SU-DHL-6 (cell line): ENCODE measurements around the gene CXorf65.

ENCODE experiments used
- H2AFZ ChIP-seq: fragments of 200-600 bp; sonication (generic); 2 replicates; pipeline ENCODE4 v1.6.1; 2014; ENCODE audit warnings: low read depth, mild to moderate bottlenecking, moderate library complexity, mixed read lengths, antibody characterized with exemption, low read length; ENCODE audit not compliant: severe bottlenecking
- H3F3A ChIP-seq: fragments of 200-600 bp; shearing (Covaris generic); 2 replicates; pipeline ENCODE4 v1.6.0; 2016; ENCODE audit warnings: antibody characterized with exemption, mild to moderate bottlenecking; ENCODE audit not compliant: insufficient read depth
- H3K27ac ChIP-seq: fragments of 200-600 bp; sonication (generic); 2 replicates; pipeline ENCODE4 v1.5.1; 2016; ENCODE audit warnings: low read depth, mild to moderate bottlenecking, low read length, moderate library complexity, mixed read lengths
- H3K27me3 ChIP-seq: fragments of 200-600 bp; sonication (generic), shearing (Covaris generic); 2 replicates; pipeline ENCODE4 v1.6.0; 2014; ENCODE audit warnings: mild to moderate bottlenecking, low read length
- H3K36me3 ChIP-seq: fragments of 200-600 bp; sonication (generic); 2 replicates; pipeline ENCODE4 v1.6.1; 2014; ENCODE audit warnings: mild to moderate bottlenecking, low read length, mixed read lengths
- H3K4me2 ChIP-seq: fragments of 300-600, 200-600 bp; shearing (Covaris generic), sonication (generic); 2 replicates; pipeline ENCODE4 v1.6.0; 2014; ENCODE audit warnings: low read length, low read depth, mild to moderate bottlenecking; ENCODE audit not compliant: poor library complexity, severe bottlenecking
- H3K4me3 ChIP-seq: fragments of 200-600 bp; sonication (generic); 2 replicates; pipeline ENCODE4 v1.5.1; 2014; ENCODE audit warnings: antibody characterized with exemption, low read length, mild to moderate bottlenecking, mixed read lengths; ENCODE audit not compliant: insufficient read depth, poor library complexity, severe bottlenecking
- H3K79me2 ChIP-seq: fragments of 200-600 bp; sonication (generic); 2 replicates; pipeline ENCODE4 v1.6.1; 2014; ENCODE audit warnings: mild to moderate bottlenecking, low read length, moderate library complexity; ENCODE audit not compliant: insufficient read depth
- H3K9ac ChIP-seq: fragments of 200-600 bp; sonication (generic); 2 replicates; pipeline ENCODE4 v1.7.0; 2014; ENCODE audit warnings: mild to moderate bottlenecking, low read length
- H3K9me2 ChIP-seq: fragments of 200-600 bp; sonication (generic); replicated peaks from 2 replicates; pipeline ENCODE4 v1.6.1; 2014; ENCODE audit warnings: low read length; ENCODE audit not compliant: insufficient read depth
- H3K9me3 ChIP-seq: fragments of 200-600 bp; sonication (generic); 2 replicates; pipeline ENCODE4 v1.6.1; 2014; ENCODE audit warnings: low read length, mixed read lengths; ENCODE audit not compliant: insufficient read depth
- H4K20me1 ChIP-seq: fragments of 200-600 bp; sonication (generic); 2 replicates; pipeline ENCODE4 v1.6.1; 2014; ENCODE audit warnings: low read depth, mild to moderate bottlenecking, antibody characterized with exemption, low read length, moderate library complexity, mixed read lengths
- EZH2phosphoT487 ChIP-seq: fragments of 200-600 bp; sonication (generic), shearing (Covaris generic); conservative IDR thresholded peaks from 2 replicates; pipeline ENCODE4 v1.6.1; 2018; ENCODE audit warnings: mild to moderate bottlenecking, antibody characterized with exemption, low read length, moderate library complexity, mixed read lengths
- TF ChIP-seq, protein P1 (sequence below): fragments of 200-600 bp; sonication (generic); IDR thresholded peaks from one replicate; pipeline ENCODE4 v1.5.1; 2017; ENCODE audit warnings: antibody characterized with exemption, mild to moderate bottlenecking, low read length, moderate library complexity; ENCODE audit not compliant: insufficient read depth, poor library complexity, severe bottlenecking

The CXorf65 gene

DNA sequence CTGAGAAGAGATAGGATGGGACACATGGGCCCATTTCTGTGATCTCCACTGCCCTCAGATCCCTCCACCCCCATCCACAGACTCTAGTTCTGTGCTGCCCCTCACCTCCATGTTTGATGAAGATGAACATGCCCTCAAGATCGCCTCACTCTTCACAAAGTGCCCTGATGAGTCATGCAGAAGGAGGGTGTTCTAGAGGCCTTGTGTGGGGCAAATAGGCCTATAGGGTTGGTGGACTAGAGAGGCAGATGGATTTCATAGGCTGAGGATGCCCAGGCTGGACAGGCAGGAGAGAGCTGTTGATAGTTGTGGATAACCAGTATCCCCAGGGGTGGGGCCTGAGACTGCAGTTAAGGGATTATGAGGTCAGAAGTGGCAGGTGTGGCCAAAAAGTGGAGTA lies at the start of gene CXorf65:
Gene CXorf65, minus strand, starts transcription at position 314 of the 400 bp plus-strand sequence. Its CDS starts 184 bp downstream, at position 130.
- H3K9me2 ChIP-seq, result no peaks in the 10 kb centered on the region
- H3K79me2 ChIP-seq, result peaks cover 11% of the 10 kb centered on the region; the same call in 1 of the 2 replicates
- H2AFZ ChIP-seq, result no peak within 1 kb of the TSS
- H3K27ac ChIP-seq, result no peak within 1 kb of the TSS
- no peaks in the 10 kb centered on the region for H4K20me1 ChIP-seq
- no peak within 1 kb of the TSS for H3K4me3 ChIP-seq
- no peaks in the 10 kb centered on the region for H3F3A ChIP-seq
- TF ChIP-seq, protein P1, sequence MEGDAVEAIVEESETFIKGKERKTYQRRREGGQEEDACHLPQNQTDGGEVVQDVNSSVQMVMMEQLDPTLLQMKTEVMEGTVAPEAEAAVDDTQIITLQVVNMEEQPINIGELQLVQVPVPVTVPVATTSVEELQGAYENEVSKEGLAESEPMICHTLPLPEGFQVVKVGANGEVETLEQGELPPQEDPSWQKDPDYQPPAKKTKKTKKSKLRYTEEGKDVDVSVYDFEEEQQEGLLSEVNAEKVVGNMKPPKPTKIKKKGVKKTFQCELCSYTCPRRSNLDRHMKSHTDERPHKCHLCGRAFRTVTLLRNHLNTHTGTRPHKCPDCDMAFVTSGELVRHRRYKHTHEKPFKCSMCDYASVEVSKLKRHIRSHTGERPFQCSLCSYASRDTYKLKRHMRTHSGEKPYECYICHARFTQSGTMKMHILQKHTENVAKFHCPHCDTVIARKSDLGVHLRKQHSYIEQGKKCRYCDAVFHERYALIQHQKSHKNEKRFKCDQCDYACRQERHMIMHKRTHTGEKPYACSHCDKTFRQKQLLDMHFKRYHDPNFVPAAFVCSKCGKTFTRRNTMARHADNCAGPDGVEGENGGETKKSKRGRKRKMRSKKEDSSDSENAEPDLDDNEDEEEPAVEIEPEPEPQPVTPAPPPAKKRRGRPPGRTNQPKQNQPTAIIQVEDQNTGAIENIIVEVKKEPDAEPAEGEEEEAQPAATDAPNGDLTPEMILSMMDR, result no peak
- no peak for TF ChIP-seq EZH2phosphoT487
- H3K27me3 ChIP-seq, result no peaks in the 10 kb centered on the region
- H3K4me2 ChIP-seq, result no peak within 1 kb of the TSS
- H3K9ac ChIP-seq, result no peak within 1 kb of the TSS
- H3K9me3 ChIP-seq, result no peaks in the 10 kb centered on the region
- H3K36me3 ChIP-seq, result no peaks in the 10 kb centered on the region

DNA sequence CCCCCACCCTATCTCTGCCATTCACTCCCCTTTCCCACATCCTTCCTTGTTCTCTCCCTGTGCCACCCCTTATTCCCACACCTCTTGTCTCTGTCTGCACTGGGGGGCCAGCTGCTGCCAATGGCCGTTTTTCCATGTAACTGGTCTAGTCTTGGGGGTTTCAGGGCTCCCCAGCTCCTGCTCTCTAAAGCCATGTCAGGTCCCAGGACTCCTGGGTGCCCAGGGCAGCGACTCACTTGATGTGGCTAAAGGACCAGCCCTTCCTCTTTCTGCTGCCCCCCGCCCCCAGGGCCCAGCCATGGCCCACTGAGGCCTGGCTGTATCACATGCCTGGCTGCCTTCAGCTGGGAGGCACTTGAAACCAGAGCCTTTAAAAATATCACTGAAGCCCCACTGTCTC lies 48.1 kb upstream of the CXorf65 start:
- TF ChIP-seq EZH2phosphoT487, result no peak
- TF ChIP-seq, protein P1, result no peak
- Histone ChIP-seq H3K79me2 (no peaks in the 10 kb centered on the region), H3K36me3 (no peaks in the 10 kb centered on the region), H3K27ac (no peak overlapping the region), H3K9me3 (no peaks in the 10 kb centered on the region), H4K20me1 (no peaks in the 10 kb centered on the region), H3F3A (no peaks in the 10 kb centered on the region), H3K4me2 (no peak overlapping the region), H3K4me3 (no peak overlapping the region), H3K9me2 (no peaks in the 10 kb centered on the region), H3K27me3 (no peaks in the 10 kb centered on the region), H3K9ac (no peak overlapping the region), H2AFZ (no peak overlapping the region)

DNA sequence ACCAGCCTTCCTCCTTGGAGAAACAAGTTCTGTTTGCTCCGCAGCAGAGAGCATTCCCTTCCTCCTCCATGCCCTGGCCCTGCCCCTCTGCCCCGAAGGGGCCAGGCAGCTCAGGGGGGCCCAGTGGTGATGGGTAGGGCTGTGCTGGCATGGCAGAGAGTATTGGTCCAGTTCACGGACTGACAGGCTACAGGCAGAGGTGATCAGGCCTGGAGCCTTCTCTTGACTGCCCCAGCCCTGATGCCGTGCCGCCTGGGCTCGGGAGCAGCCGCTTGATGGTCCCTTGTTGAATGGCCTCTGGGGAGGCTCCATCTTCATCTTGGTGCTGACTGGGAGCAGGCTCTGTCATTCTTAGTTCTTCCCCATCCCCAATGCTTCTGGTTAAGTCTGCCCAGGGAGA lies 47.7 kb upstream of the CXorf65 start:
- Histone ChIP-seq H3K79me2 (no peaks in the 10 kb centered on the region), H2AFZ (no peak overlapping the region), H3K27ac (no peak overlapping the region), H3F3A (no peaks in the 10 kb centered on the region), H3K9me3 (no peaks in the 10 kb centered on the region), H3K4me3 (no peak overlapping the region), H3K9me2 (no peaks in the 10 kb centered on the region), H4K20me1 (no peaks in the 10 kb centered on the region), H3K27me3 (no peaks in the 10 kb centered on the region), H3K9ac (no peak overlapping the region), H3K36me3 (no peaks in the 10 kb centered on the region), H3K4me2 (no peak overlapping the region)
- TF ChIP-seq, protein P1, result no peak
- TF ChIP-seq EZH2phosphoT487, result no peak

DNA sequence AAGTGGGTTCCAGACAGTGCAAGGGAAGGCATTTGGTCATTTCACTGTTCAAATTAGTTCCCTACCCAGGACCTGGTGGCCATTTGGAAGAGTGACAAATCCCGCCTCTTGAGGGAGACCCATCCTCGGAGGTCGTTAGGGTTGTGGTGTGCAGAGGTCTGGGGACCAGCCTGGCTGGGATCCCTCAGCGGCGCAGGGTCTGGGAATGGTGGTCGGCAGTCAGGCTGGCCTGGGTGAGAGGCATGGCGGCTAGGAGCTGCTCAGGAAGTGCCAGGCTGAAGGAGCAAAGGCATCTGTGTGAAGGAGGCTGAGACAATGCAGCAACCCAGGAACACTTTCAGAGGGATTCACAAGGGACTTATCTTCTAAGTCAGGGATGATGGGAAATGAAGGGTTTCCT lies 44.8 kb upstream of the CXorf65 start:
- H3K79me2 ChIP-seq, result no peaks in the 10 kb centered on the region
- H3K4me2 ChIP-seq, result no peak overlapping the region
- H3K36me3 ChIP-seq, result no peaks in the 10 kb centered on the region
- no peak overlapping the region for H3K27ac ChIP-seq
- no peaks in the 10 kb centered on the region for H4K20me1 ChIP-seq
- no peak for TF ChIP-seq EZH2phosphoT487
- TF ChIP-seq, protein P1, result no peak
- no peaks in the 10 kb centered on the region for H3K27me3 ChIP-seq
- H3K4me3 ChIP-seq, result no peak overlapping the region
- no peaks in the 10 kb centered on the region for H3K9me3 ChIP-seq
- H2AFZ ChIP-seq, result no peak overlapping the region
- no peak overlapping the region for H3K9ac ChIP-seq
- H3K9me2 ChIP-seq, result no peaks in the 10 kb centered on the region
- no peaks in the 10 kb centered on the region for H3F3A ChIP-seq
